Activated T-cell treated with anti-CD3 and anti-CD28 coated beads for 48 hours (primary cell): ENCODE data around the gene ZNF850.
"Not testable (repeated sequence)": the region's sequence is repeated elsewhere in the genome, so short reads cannot be mapped to it uniquely, and the experiment has no call there.

Source experiments
- DNase-seq: peaks from one replicate; pipeline ENCODE4 v3.0.0-alpha.2; 2020; ENCODE audit warnings: low read depth

The ZNF850 gene

GRCh38 chr19:36772311-36773222, at the start of gene ZNF850:
ZNF850 (minus strand) TSS chr19:36772807; CDS start chr19:36762606, 10,201 bp downstream.
- peak; percentile 87 for DNase-seq

GRCh38 chr19:36821758-36822157, 49.2 kb upstream of the ZNF850 start:
- no peak for DNase-seq

DNA sequence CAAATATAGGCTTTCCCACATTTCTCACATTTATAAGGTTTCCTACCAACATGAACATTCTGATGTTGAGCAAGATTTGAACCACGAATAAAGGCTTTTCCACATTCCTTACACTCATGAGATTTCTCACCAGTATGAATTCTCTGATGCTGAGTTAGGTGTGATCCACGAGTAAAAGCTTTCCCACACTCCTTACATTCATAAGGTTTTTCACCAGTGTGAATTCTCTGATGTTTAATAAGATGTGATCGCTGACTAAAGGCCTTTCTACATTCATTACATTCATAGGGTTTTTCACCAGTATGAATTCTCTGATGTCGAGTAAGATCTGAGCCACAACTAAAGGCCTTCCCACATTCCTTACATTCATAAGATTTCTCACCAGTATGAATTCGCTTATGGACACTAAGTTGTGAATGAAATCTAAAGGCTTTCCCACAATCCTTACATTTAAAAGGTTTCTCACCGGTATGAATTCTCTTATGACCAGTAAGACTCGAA, 46.6 kb upstream of the ZNF850 start:
- no peak for DNase-seq

DNA sequence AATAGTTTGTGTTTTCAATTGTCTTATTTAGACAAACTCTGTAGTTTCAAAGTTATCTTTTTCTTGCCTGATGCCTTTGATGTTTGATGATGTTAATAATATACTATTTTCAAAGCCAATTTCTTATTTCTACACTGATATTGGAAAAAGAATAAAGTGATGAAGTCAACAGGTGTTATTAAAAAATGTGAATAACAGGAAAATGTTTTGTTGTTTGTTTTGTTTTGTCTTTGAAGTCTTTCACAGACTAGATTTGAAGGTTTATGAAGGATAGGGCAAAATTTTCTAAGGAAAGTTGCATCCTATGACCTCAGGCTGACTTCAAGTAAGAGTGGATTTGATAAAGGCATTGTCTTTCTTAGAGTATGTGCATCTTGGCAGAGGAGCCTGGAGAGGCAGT, 34.4 kb upstream of the ZNF850 start:
- no peak for DNase-seq

- DNase-seq, result no peak
Measured at GRCh38 chr19:36805364-36805763, 32.8 kb upstream of the ZNF850 start.

DNA sequence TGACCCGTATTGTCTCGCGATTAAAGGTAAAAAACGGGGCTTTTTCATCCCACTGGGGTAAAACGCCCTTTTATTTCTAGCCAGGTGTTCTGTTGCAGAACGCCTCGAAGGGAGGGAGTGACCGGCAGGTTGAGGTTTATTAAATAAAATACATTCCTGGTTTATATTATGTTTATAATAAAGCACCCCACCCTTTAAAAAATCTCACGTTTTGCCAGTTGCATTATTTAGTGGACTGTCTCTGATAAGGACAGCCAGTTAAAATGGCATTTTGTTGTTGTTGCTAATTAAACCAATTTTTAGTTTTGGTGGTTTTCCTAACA, 25.1 kb upstream of the ZNF850 start:
- DNase-seq, result no peak

DNA sequence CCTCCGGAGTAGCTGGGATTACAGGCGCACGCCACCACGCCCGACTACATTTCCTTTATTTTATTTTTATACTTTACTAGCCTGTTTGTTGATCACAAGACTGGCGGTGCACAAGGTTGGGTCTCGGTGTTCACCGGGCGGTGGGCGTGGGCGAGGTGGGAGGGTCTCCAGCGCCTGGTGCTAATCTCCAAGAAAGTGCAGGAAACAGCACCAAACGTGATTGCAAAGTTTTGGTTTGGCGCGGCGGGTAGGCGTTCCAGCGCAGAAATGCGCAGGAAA, 24.0 kb upstream of the ZNF850 start:
- no peak for DNase-seq

- DNase-seq, result not testable (repeated sequence)
Measured at GRCh38 chr19:36791420-36792141, 19.0 kb upstream of the ZNF850 start.

GRCh38 chr19:36775768-36776167, 3.2 kb upstream of the ZNF850 start:
- no peak for DNase-seq

- no peak for DNase-seq
Measured at GRCh38 chr19:36773223-36773579, 594 bp upstream of the ZNF850 start.

DNA sequence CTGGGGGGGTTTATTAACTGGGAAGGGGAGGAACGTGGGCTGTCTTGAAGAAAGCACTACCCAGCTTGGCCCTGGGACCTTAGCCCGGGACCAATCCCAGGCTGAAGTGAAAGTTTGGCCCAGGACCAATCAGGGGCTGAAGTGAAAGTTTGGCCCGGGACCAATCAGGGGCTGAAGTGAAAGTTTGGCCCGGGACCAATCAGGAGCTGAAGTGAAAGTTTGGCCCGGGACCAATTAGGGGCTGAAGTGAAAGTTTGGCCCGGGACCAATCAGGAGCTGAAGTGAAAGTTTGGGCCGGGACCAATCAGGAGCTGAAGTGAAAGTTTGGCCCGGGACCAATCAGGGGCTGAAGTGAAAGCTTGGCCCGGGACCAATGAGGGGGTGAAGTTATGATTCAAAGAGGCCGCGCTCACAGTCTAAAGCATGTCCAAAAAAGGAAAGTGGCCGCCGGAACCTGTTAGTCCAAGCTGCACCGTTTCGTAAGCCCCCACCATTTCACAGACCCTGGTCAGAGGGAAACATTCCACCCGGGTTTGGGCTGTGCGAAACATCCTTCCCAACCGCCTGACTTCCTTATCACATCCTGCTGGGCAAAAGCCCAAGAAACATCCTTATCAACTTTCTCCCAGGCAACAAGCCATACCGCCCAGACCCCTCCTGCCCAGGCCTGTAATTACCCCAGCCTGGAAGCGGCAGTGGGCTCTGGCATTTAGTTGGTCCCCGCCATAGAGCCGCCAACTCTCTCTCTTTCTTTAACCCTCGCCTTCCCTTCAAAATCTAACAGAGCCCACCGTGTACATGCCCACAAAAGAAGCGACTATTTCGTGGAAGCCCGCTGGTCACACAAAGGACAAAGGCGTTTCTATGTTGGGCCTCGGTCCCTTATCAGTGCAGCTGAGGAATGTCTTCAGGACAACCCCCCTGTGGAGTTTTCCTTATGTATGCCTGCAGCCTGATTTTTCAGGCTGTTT, 1.1 kb downstream of the ZNF850 start:
- DNase-seq, result peak; percentile 35

GRCh38 chr19:36750066-36750691, 22.4 kb downstream of the ZNF850 start:
- DNase-seq, result no peak

DNA sequence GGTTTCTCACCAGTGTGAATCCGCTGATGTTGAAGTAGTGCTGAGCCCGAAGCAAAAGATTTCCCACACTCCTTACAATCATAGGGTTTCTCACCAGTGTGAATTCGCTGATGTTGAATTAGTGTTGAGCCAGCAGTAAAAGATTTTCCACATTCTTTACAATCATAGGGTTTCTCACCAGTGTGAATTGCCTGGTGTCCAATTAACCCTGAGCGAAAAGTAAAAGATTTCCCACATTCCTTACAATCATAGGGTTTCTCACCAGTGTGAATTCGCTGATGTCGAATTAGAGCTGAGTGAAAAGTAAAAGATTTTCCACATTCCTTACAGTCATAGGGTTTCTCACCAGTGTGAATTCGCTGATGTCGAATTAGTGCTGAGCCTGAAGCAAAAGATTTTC, 23.0 kb downstream of the ZNF850 start:
- DNase-seq, result not testable (repeated sequence)

GRCh38 chr19:36748431-36749275, 24.0 kb downstream of the ZNF850 start:
- no peak for DNase-seq

GRCh38 chr19:36747750-36748149, 24.9 kb downstream of the ZNF850 start:
- no peak for DNase-seq

DNA sequence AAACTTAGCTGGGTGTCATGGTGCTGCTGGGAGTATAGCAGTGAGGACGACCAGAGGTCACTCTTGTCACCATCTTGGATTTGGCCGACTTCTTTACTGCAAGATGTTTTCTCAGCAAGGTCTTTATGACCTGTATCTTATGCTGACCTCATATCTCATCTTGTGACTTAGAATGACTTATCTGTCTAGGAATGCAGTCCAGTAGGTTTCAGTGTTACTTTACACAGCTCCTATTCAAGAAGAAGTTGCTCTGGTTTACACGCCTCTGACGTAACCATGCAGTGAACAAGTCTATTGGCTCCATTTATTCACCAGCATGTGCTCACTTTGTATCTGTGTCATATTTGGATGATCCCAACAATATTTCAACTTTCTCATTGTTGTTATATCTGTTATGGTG, 26.7 kb downstream of the ZNF850 start:
- DNase-seq, result no peak

DNA sequence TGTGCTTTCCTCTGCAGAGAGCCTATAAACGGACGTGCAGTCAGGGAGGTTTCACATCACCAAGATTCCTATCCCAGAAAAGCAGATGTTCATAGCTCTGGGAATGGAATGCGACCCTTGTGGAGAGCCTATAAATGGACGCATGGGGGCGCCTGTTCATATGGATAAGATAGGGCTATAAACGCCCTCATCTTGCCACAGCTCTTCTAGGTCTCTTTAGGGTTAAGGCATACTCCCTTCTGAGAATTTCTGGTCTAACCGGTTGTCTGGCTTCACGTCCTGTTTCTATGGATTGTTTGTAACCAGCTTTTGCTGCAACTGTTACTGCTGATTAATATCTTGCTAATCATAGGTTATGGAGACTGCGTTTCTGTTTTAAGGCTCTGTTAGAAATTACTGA, 36.4 kb downstream of the ZNF850 start:
- not testable (repeated sequence) for DNase-seq

- DNase-seq, result no peak
Measured at GRCh38 chr19:36719687-36720556, 52.7 kb downstream of the ZNF850 start.

- no peak for DNase-seq
Measured at GRCh38 chr19:36709423-36709822, 63.2 kb downstream of the ZNF850 start.

DNA sequence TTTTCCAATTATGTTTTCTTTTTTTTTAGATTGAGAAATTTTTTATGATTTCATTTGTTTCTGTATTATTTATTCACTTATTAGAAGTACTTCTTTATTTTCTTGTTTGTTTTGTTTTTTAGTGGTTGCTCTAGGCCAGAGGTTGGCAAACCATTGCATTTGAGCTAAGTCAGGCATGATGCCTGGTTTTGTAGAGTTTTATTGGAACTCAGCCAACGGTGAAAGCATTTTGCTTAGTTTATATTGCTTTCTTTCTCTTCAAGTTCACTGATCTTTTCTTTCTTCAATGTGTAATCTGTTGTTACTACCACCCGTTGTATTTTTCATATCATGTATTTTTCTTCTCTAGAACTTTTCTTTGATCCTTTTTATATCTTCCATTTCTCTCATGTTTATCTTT, 65.5 kb downstream of the ZNF850 start:
- DNase-seq, result no peak
